ENCODE data around the gene SINHCAF.

DNA sequence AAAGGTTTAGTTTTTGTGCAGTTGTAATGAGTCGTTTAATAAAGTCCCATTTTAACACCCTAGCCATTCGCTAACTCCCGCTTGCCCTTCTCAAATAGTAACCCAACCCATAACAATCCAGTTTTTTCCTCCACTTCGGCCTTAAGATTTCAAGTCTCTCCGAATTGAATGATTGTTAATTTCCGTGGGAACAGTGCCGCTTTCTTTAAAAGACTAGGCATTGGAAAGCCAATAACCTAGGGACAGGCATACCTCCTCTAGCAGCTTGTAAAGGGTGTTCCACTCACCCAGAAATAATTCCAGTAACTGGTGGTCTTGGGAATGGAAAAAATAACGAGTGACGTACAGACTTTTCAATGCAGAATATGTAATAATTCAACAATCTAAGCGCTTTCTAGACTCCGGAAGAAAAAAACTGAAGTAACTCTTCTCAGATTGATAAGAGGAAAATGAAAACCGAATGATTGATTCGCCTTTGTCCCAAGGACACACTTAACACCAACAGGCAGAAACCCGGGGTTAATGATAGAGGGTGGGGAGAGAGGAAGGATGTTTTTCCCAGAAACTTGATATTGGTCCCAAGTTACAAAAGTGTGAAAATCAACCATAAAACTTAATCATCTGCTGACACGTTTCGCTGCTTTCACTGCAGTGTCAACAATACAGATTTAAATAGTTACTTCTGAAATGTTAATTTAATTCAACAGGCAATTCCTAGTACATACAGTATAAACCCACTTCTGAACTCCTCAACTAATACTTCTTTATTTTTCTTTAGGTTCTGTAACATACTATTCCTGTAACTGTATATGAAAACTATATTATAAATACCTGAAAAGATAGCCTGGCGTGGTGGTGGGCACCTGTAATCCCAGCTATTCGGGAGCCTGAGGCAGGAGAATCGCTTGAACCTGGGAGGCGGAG, 1.0 kb upstream of the SINHCAF start:
- TF ChIP-seq CTCF (conservative IDR thresholded peaks at IDR 0.05 in 1 of 2, IDR thresholded peaks at IDR 0.05 in 1 of 2; ENCODE audit: low read depth in 1 of 2, low read length in 2 of 2) (no peak), EZH2 (IDR thresholded peaks at IDR 0.05; ENCODE audit: low read length, missing control alignments) (no peak)
